ENCODE results near the gene BCL2A1.
A peak's percentile ranks its signal among the peaks of the same experiment; 100 is the strongest.
"Not testable (repeated sequence)": the region's sequence is repeated elsewhere in the genome, so short reads cannot be mapped to it uniquely, and the experiment has no call there.

BCL2A1 gene

GRCh38 chr15:79970624-79971434 is at the start of gene BCL2A1:
BCL2A1 (minus strand) TSS chr15:79971196; CDS start chr15:79971119, 77 bp downstream.
- DNase-seq = no peak

- no peak for DNase-seq
Observed at GRCh38 chr15:80020731-80021130, 49.7 kb upstream of the BCL2A1 start.

DNA sequence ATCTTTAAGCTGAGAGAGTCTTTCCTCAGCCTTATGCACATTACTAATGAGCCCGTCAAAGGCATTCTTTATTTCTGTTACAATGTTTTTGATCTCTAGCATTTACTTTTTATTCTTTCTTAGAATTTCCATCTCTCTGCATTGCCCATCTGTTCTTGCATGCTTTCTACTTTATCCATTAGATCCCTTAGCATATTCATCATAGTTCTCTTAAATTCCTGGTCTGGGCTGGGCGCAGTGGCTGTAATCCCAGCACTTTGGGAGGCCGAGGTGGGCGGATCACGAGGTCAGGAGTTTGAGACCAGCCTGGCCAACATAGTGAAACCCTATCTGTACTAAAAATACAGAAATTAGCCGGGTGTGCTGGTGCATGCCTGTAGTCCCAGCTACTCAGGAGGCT is 49.2 kb upstream of the BCL2A1 start:
- not testable (repeated sequence) for DNase-seq

- no peak for DNase-seq
Observed at GRCh38 chr15:80019168-80019745, 48.3 kb upstream of the BCL2A1 start.

- DNase-seq = not testable (repeated sequence)
Observed at GRCh38 chr15:80017139-80017538, 46.1 kb upstream of the BCL2A1 start.

- not testable (repeated sequence) for DNase-seq
Observed at GRCh38 chr15:80016506-80016905, 45.5 kb upstream of the BCL2A1 start.

- no peak for DNase-seq
Observed at GRCh38 chr15:80015156-80015555, 44.2 kb upstream of the BCL2A1 start.

- DNase-seq = not testable (repeated sequence)
Observed at GRCh38 chr15:80014186-80014585, 43.2 kb upstream of the BCL2A1 start.

DNA sequence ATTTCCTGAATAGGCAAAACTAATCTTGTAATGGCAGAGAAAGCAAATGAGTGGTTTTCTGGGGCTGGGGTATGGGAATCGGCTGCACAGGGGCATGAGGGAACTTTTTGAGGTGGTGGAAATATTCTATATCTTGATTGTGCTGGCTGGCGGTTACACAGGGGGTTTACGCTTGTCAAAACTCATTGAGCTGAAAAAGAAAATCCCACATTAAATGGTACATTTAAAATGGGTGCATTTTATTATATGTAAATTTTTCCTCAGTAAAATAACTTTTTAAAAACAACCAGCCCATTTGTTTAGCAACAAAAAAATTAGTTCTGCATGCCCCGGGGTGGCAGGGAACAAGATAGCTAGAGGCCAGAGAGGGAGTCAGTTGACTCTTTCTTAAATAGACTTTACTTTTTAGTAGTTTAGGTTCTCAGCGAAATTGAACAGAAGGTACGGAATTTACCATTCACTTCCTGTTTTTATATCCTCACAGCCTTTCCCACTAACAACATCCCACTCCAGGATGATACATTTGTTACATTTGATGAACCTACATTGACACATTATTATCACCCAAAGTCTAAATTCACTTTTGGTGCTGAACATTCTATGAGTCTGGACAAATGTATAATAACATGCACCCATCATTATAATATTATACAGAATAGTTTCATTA is 41.2 kb upstream of the BCL2A1 start:
- no peak for DNase-seq

- no peak for DNase-seq
Observed at GRCh38 chr15:80011596-80011995, 40.6 kb upstream of the BCL2A1 start.

GRCh38 chr15:80011041-80011523 is 40.1 kb upstream of the BCL2A1 start:
- DNase-seq = peak; percentile 37

- no peak for DNase-seq
Observed at GRCh38 chr15:80010131-80010673, 39.2 kb upstream of the BCL2A1 start.

GRCh38 chr15:80007532-80007931 is 36.5 kb upstream of the BCL2A1 start:
- DNase-seq = no peak

- no peak for DNase-seq
Observed at GRCh38 chr15:80006946-80007345, 36.0 kb upstream of the BCL2A1 start.

DNA sequence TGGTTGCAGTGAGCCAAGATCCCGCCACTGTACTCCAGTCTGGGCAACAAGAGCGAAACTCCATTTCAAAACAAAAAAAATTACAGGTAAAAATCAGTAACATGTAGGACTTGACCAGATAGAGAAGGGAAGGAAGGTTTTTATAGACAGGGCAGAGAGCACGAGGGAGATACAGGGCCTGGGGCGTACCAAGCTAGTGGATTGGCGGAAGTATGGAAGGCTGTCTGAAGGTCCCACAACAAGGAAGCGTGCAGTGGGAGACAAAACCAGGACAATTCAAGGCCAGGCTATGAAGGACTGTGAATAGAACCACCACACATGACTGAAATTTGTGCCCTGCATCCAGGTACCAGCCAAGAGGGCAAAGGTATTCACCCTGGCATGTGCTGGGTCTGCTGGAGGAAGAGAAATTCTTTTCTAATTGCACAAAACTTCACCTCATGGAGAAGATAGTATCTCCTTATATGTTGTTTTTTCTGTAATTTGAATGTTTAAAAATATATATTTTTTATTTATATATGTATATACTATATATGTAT is 33.0 kb upstream of the BCL2A1 start:
- no peak for DNase-seq

DNA sequence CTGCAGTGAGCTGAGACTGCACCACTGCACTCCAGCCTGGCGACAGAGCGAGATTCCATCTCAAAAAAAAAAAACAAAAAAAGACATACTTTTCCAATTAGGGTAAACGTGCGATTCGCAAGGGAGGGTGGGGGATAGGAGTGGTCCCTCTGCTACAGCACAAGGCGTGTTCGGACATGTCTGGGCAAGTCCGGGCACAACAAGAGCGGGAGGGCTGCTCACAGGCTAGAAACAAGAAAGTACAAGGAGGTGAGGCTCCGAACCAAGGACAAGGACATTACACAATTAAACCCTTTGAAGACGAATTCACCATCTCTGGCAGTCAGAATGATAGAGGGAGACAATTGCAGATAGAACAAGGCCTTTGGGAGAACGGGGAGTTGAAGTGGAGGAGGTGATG is 32.2 kb upstream of the BCL2A1 start:
- no peak for DNase-seq

- no peak for DNase-seq
Observed at GRCh38 chr15:80002267-80002666, 31.3 kb upstream of the BCL2A1 start.

- DNase-seq = no peak
Observed at GRCh38 chr15:79994615-79995014, 23.6 kb upstream of the BCL2A1 start.

- no peak for DNase-seq
Observed at GRCh38 chr15:79991826-79992225, 20.8 kb upstream of the BCL2A1 start.

DNA sequence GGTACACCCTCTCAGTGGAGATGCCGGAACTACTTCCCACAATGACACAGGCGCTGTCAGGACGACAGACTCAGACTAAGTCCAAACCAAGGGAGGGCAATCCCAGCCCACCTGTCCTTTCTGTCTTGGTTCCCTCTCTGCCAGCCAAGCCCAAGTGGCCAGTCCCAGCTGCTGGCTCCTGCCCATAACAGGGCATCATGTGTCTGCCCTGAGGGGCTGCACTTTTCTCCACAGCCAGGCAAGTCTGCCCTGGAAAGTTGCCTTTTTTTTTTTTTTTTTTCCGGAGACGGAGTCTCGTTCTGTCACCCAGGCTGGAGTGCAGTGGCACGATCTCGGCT is 20.0 kb upstream of the BCL2A1 start:
- no peak for DNase-seq

GRCh38 chr15:79990280-79990996 is 19.4 kb upstream of the BCL2A1 start:
- no peak for DNase-seq

DNA sequence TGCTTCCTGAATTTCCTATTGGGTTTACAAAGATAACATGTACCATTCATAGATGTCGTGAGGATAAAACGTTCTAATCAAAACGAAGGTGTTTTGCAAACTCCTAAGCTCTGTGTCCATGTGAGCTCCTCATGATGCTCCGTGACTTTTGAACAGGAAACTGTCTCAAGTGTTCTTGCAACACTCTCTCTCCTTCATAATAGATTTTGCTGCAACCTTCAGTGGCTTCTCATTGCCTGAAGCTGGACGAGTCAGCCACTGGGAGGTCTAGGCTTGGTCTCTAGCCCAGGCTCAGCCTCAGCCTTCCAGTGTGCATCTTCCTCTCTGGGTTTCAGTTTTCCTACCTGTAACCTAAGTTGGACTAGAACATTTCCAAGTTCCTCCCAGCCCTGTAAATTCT is 18.7 kb upstream of the BCL2A1 start:
- DNase-seq = no peak

DNA sequence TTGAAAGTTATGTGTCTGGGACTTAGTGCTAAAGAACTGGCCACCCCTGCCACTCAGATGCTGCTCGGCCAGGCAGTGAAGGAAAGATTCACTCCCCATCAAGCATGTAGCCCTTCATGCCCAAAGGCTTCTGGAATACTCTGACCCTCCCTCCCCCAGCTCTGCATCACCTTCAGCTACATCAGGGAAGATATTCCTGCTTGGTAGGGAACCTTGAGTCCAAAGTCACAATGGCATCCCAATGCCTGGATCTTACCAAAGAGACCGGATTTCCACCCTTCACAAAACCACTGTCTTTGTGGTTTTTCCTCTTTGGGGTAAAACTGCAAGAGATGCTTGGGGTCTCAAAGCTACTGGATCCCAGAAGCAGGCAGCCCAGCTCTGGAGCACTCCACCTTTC is 18.2 kb upstream of the BCL2A1 start:
- no peak for DNase-seq

All from amniotic stem cell (primary cell).